ENCODE results near the gene PLA2G4D.

DNA sequence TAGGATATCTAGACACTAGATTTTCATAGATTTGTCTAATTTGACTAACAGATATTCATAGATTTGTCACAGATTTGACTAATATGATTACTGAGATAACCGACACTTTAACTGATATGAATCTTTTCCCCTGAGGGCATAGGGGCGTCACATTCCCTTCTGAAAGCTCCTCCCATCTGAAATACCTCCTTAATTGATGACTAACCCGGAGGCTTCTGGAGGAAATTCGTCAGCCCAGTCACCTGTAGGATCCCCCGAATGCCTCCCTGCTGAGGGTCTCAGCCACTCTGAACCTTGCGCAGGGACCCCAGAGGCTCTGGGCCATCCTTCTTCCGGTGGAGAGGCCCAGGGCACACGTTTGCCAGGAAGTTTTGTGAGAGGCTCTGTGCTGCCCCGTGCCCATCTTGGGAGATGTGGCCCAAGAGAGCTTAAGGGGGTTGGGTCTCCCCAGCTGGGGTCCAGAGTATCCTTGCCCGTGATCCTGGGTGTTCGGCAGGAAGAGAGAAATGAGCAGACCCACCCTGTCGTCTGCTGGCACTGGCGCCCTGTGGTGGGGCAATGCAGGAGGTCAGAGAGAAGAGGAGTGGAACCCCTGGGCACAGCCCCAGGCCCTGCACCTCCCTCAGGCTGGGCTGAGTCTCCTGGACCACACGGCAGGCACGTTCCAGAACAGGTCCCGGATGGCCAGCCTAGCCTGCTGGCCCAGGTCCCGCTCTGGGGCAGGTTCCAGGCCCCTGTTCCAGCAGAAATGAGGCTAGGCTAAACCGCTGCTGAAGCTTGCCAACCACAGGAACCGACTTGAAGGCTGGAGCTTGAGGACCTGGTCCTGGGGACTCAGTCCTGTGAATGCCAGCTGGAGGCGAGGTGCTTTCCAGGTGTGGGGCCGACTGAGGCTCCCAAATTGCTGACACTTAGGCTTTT, 1.7 kb downstream of the PLA2G4D start:
- TF ChIP-seq, protein P1, sequence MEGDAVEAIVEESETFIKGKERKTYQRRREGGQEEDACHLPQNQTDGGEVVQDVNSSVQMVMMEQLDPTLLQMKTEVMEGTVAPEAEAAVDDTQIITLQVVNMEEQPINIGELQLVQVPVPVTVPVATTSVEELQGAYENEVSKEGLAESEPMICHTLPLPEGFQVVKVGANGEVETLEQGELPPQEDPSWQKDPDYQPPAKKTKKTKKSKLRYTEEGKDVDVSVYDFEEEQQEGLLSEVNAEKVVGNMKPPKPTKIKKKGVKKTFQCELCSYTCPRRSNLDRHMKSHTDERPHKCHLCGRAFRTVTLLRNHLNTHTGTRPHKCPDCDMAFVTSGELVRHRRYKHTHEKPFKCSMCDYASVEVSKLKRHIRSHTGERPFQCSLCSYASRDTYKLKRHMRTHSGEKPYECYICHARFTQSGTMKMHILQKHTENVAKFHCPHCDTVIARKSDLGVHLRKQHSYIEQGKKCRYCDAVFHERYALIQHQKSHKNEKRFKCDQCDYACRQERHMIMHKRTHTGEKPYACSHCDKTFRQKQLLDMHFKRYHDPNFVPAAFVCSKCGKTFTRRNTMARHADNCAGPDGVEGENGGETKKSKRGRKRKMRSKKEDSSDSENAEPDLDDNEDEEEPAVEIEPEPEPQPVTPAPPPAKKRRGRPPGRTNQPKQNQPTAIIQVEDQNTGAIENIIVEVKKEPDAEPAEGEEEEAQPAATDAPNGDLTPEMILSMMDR (IDR thresholded peaks at IDR 0.05; ENCODE audit: poor library complexity, severe bottlenecking) = no peak
- TF ChIP-seq MXI1 (conservative IDR thresholded peaks at IDR 0.05; ENCODE audit: poor library complexity, severe bottlenecking) = no peak
- TF ChIP-seq TAF1 (IDR thresholded peaks at IDR 0.05; ENCODE audit: low read depth) = no peak
- no peak for TF ChIP-seq RAD21 (conservative IDR thresholded peaks at IDR 0.05)
- TF ChIP-seq SMC3 (conservative IDR thresholded peaks at IDR 0.05; ENCODE audit: poor library complexity) = no peak
- TF ChIP-seq, protein P2, sequence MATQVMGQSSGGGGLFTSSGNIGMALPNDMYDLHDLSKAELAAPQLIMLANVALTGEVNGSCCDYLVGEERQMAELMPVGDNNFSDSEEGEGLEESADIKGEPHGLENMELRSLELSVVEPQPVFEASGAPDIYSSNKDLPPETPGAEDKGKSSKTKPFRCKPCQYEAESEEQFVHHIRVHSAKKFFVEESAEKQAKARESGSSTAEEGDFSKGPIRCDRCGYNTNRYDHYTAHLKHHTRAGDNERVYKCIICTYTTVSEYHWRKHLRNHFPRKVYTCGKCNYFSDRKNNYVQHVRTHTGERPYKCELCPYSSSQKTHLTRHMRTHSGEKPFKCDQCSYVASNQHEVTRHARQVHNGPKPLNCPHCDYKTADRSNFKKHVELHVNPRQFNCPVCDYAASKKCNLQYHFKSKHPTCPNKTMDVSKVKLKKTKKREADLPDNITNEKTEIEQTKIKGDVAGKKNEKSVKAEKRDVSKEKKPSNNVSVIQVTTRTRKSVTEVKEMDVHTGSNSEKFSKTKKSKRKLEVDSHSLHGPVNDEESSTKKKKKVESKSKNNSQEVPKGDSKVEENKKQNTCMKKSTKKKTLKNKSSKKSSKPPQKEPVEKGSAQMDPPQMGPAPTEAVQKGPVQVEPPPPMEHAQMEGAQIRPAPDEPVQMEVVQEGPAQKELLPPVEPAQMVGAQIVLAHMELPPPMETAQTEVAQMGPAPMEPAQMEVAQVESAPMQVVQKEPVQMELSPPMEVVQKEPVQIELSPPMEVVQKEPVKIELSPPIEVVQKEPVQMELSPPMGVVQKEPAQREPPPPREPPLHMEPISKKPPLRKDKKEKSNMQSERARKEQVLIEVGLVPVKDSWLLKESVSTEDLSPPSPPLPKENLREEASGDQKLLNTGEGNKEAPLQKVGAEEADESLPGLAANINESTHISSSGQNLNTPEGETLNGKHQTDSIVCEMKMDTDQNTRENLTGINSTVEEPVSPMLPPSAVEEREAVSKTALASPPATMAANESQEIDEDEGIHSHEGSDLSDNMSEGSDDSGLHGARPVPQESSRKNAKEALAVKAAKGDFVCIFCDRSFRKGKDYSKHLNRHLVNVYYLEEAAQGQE (IDR thresholded peaks at IDR 0.05; ENCODE audit: borderline replicate concordance) = no peak
- no peak for TF ChIP-seq EZH2 (IDR thresholded peaks at IDR 0.05; ENCODE audit: borderline replicate concordance, insufficient read depth, low read length, poor library complexity, severe bottlenecking)
- TF ChIP-seq POLR2AphosphoS5 (IDR thresholded peaks at IDR 0.05) = no peak
